ENCODE measurements around the gene AVP. TPM values are rescaled to one million over a fixed set of nuclear protein-coding genes. Genes with fewer than 3 reads are reported as not detected.
A peak's percentile ranks its signal among the peaks of the same experiment; 100 is the strongest.

Gene AVP
- total and polyA plus RNA-seq, 2 of the 13 experiments (the other 11 are each of a cell fraction or from before 2014, with no cell fraction given), result 0.12 TPM; not detected in 1

GRCh38 chr20:3103369-3104032 is 19.0 kb upstream of the AVP start (continued):
- peak; percentile 94 for TF ChIP-seq ARID3A (IDR thresholded peaks at IDR 0.05; ENCODE audit: low read depth, low read length)
- TF ChIP-seq MTA1 (CRISPR knock-in tag; IDR thresholded peaks at IDR 0.05; ENCODE audit: borderline replicate concordance), result peak; percentile 31; the same call in 1 of the 2 replicates
- TF ChIP-seq SNAPC5 (CRISPR knock-in tag; IDR thresholded peaks at IDR 0.05; ENCODE audit: borderline replicate concordance), result no peak
- no peak for TF ChIP-seq ARNT (IDR thresholded peaks at IDR 0.05)
- TF ChIP-seq POGZ (CRISPR knock-in tag; IDR thresholded peaks at IDR 0.05), result peak; percentile 89
- peak; percentile 42; the same call in 1 of the 2 replicates for TF ChIP-seq ZNF335 (CRISPR knock-in tag; IDR thresholded peaks at IDR 0.05)
- peak; percentile 71; the same call in 1 of the 2 replicates for TF ChIP-seq ZFP36L1 (CRISPR knock-in tag; IDR thresholded peaks at IDR 0.05)
- TF ChIP-seq RBAK (CRISPR knock-in tag; IDR thresholded peaks at IDR 0.05), result 0 out of 2 replicates have a peak, but pooled peaks have one; percentile 25
- TF ChIP-seq ZNF564 (CRISPR knock-in tag; IDR thresholded peaks at IDR 0.05), result peak; percentile 59; the same call in 1 of the 2 replicates
- TF ChIP-seq KAT7 (CRISPR knock-in tag; IDR thresholded peaks at IDR 0.05; ENCODE audit: borderline replicate concordance), result no peak
- TF ChIP-seq SAP130 (CRISPR knock-in tag; IDR thresholded peaks at IDR 0.05; ENCODE audit: low read depth), result peak; percentile 95
- TF ChIP-seq STAT6 (CRISPR knock-in tag; IDR thresholded peaks at IDR 0.05; ENCODE audit: borderline replicate concordance), result peak; percentile 12; the same call in 1 of the 2 replicates
- peak; percentile 89; the same call in 1 of the 2 replicates for TF ChIP-seq MIER3 (CRISPR knock-in tag; IDR thresholded peaks at IDR 0.05; ENCODE audit: borderline replicate concordance)
- TF ChIP-seq HBP1 (CRISPR knock-in tag; IDR thresholded peaks at IDR 0.05; ENCODE audit: low read depth), result no peak
- TF ChIP-seq CREM (IDR thresholded peaks at IDR 0.05), result peak; percentile 75
- no peak for TF ChIP-seq CREM (CRISPR knock-in tag; IDR thresholded peaks at IDR 0.05)
- peak; percentile 47; the same call in 1 of the 2 replicates for TF ChIP-seq KDM3A (CRISPR knock-in tag; IDR thresholded peaks at IDR 0.05; ENCODE audit: low read depth)
- peak; percentile 85; the same call in 1 of the 3 replicates for TF ChIP-seq MXI1 (IDR thresholded peaks at IDR 0.05; ENCODE audit: borderline replicate concordance, low read depth, low read length)
- TF ChIP-seq RBM39 (IDR thresholded peaks at IDR 0.05; ENCODE audit: low read depth, low read length, poor library complexity, severe bottlenecking), result no peak
- TF ChIP-seq ATF7-NPFF (CRISPR knock-in tag; IDR thresholded peaks at IDR 0.05; ENCODE audit: low read depth), result no peak
- TF ChIP-seq SIN3B (IDR thresholded peaks at IDR 0.05; ENCODE audit: low read length), result no peak
- TF ChIP-seq ZNF710 (CRISPR knock-in tag; IDR thresholded peaks at IDR 0.05; ENCODE audit: borderline replicate concordance), result peak; percentile 86
- no peak for TF ChIP-seq ZNF776 (CRISPR knock-in tag; IDR thresholded peaks at IDR 0.05)

Data from HepG2 (cell line).